Cardiac fibroblast (primary cell): ENCODE data around the gene ZDHHC22.

ENCODE experiments used
- DNase-seq, 2 donors: peaks; one replicate each; pipeline versions ENCODE4 v3.0.0 to v3.0.0-alpha.2; 2010; ENCODE audit warnings: low read depth in 2 of 2
- H3K4me3 ChIP-seq, 2 donors: replicated peaks in 1 of 2; 1 replicate in 1 of 2; 2 replicates in 1 of 2; pipeline ENCODE4 v1.5.1; 2011; ENCODE audit warnings: low read depth in 2 of 2, low read length in 2 of 2, mild to moderate bottlenecking in 2 of 2, moderate library complexity in 1 of 2
- CTCF ChIP-seq: IDR thresholded peaks from one replicate; pipeline ENCODE4 v1.5.1; 2011; ENCODE audit warnings: low read depth, mild to moderate bottlenecking, low read length, inconsistent platforms

ZDHHC22 gene

DNA sequence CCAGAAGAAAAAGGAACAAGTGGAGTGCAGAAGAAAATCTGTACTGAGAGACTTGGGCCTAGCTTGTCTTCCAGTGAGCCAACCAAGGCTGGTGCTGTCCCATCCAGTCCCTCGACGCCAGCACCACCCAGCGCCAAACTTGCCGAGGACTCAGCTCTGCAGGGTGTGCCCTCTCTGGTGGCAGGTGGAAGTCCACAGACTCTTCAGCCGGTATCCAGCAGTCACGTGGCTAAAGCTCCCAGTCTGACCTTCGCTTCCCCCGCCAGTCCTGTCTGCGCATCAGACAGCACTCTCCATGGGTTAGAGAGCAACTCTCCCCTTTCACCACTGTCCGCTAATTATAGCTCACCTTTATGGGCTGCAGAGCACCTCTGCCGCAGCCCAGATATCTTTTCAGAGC is 27.9 kb downstream of the ZDHHC22 start:
- no peak for DNase-seq
- no peak for TF ChIP-seq CTCF
- H3K4me3 ChIP-seq: no peak overlapping the region

DNA sequence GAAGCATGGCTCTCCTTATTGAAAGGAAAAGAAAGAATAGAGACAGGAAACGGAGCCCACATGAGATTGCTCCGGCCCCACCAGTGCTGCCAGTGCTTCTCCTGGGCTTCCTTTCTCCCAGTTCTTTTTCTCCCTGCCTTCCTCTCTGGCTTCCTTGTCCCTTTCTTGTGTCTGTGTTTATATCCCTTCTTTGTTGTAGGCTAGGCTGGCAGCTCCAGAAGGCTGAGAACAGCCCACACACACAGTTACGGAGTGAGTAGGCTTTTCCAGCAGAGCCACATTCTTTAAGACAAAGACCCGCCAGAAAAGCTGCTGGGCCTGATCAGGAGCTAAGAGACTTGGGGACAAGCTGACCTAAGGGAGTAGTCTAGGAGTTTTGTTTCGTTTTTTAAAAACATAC is 30.6 kb downstream of the ZDHHC22 start:
- no peak for TF ChIP-seq CTCF
- DNase-seq: peak; percentile 30 to 39
- H3K4me3 ChIP-seq: no peak overlapping the region

DNA sequence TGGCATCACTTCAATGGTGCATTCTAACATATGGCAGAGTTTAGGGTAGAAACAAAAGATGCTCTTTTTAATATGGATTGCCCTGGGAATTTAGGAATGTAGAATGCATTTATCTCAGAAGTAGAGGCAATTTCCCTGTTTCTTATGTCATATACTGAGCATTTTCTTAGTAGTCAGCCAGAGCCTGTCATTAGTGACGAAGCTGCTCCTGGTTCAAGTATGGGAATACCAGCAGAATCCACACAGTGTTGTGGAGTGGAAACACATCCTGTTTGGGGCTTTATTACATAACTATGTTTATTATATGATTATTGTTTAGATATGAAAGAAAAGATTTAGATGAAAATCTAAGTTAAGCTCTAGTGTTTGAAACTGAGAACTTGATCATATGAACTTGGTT is 31.3 kb downstream of the ZDHHC22 start:
- no peak for TF ChIP-seq CTCF
- DNase-seq: no peak
- H3K4me3 ChIP-seq: no peak overlapping the region

DNA sequence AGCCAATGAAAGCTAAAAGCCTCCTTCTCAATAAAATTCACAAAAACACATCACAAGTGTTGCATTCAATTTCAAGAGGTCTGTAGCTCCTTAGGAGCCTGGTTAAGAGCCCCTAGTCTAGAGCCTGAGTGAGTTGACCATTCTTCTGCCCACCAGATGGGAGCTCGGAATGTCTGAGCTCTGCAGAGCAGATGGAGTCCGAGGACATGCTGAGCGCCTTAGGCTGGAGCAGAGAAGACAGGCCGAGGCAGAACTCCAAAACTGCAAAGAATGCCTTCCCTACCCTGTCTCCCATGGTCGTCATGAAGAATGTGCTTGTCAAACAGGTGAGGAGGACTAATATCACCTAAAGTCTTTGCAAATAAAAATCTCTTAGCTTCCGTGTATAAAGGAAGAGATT is 31.9 kb downstream of the ZDHHC22 start:
- no peak for DNase-seq
- no peak overlapping the region for H3K4me3 ChIP-seq
- no peak for TF ChIP-seq CTCF

GRCh38 chr14:77108753-77109152 is 32.8 kb downstream of the ZDHHC22 start:
- no peak for TF ChIP-seq CTCF
- DNase-seq: no peak
- H3K4me3 ChIP-seq: no peak overlapping the region

- DNase-seq: no peak
- no peak for TF ChIP-seq CTCF
These were observed 34.4 kb downstream of the ZDHHC22 start for GRCh38 chr14:77107228-77107627.

DNA sequence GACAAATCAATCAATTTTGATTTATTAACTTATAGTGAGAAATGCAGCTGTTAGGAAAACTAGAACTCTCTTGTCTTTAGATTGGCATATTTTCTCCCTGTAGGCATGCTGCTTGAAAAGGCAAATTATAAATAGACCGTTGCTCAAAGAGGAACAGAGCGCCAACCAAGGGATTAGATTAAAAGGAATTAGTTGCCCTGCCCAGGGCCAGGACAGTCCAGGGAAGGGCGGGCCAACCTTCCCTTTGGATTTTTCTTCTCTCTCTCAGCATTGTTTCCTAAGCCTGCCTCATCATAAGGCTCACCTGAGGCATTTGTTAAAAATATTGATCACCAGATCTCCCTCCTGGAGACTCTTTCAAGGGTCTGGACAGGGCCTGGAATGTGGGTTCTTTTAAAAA is 34.9 kb downstream of the ZDHHC22 start:
- no peak for DNase-seq
- TF ChIP-seq CTCF: no peak
- no peak overlapping the region for H3K4me3 ChIP-seq

More at GRCh38 chr14:77107228-77107627, 34.4 kb downstream of the ZDHHC22 start:
- H3K4me3 ChIP-seq: no peak overlapping the region
